HG03342 (cell line): Measurements from ENCODE around the gene SERPINB7.

Source experiments
- ATAC-seq: cut with Tn5 transposase; IDR thresholded peaks from one replicate; pipeline ENCODE4 v1.9.1; 2021; ENCODE audit warnings: mild to moderate bottlenecking, moderate library complexity; ENCODE audit not compliant: unreplicated experiment

The SERPINB7 gene

GRCh38 chr18:63784787-63785452 lies 9.7 kb downstream of the SERPINB7 start:
- ATAC-seq: no peak

GRCh38 chr18:63787673-63788072 lies 12.5 kb downstream of the SERPINB7 start:
- ATAC-seq: no peak

GRCh38 chr18:63788447-63789096 lies 13.4 kb downstream of the SERPINB7 start:
- no peak for ATAC-seq

GRCh38 chr18:63789327-63789726 lies 14.1 kb downstream of the SERPINB7 start:
- no peak for ATAC-seq

GRCh38 chr18:63795606-63796005 lies 20.4 kb downstream of the SERPINB7 start:
- ATAC-seq: no peak

- ATAC-seq: no peak
Observed at GRCh38 chr18:63799189-63799588, 24.0 kb downstream of the SERPINB7 start.

- no peak for ATAC-seq
Observed at GRCh38 chr18:63801343-63801742, 26.1 kb downstream of the SERPINB7 start.

GRCh38 chr18:63808125-63808524 lies 32.9 kb downstream of the SERPINB7 start:
- no peak for ATAC-seq

GRCh38 chr18:63817441-63818051 lies 42.3 kb downstream of the SERPINB7 start:
- ATAC-seq: no peak

- ATAC-seq: no peak
Observed at GRCh38 chr18:63818212-63818611, 43.0 kb downstream of the SERPINB7 start.

- no peak for ATAC-seq
Observed at GRCh38 chr18:63819786-63820185, 44.6 kb downstream of the SERPINB7 start.

GRCh38 chr18:63820694-63821093 lies 45.5 kb downstream of the SERPINB7 start:
- no peak for ATAC-seq

GRCh38 chr18:63823516-63824219 lies 48.5 kb downstream of the SERPINB7 start:
- ATAC-seq: no peak

GRCh38 chr18:63824220-63824525 lies 49.0 kb downstream of the SERPINB7 start:
- no peak for ATAC-seq

GRCh38 chr18:63828120-63828519 lies 52.9 kb downstream of the SERPINB7 start:
- ATAC-seq: no peak

GRCh38 chr18:63828656-63829055 lies 53.4 kb downstream of the SERPINB7 start:
- ATAC-seq: no peak

- ATAC-seq: no peak
Observed at GRCh38 chr18:63829886-63830285, 54.7 kb downstream of the SERPINB7 start.

GRCh38 chr18:63831080-63831788 lies 56.0 kb downstream of the SERPINB7 start:
- peak; percentile 93 for ATAC-seq

- peak; percentile 65 for ATAC-seq
Observed at GRCh38 chr18:63832470-63832869, 57.3 kb downstream of the SERPINB7 start.

GRCh38 chr18:63834471-63835113 lies 59.4 kb downstream of the SERPINB7 start:
- no peak for ATAC-seq

- ATAC-seq: no peak
Observed at GRCh38 chr18:63836456-63836855, 61.2 kb downstream of the SERPINB7 start.
